Testis (tissue), 3 donors: ENCODE data around the gene CCL18. TPM values are rescaled to one million over a fixed set of nuclear protein-coding genes. Genes with fewer than 3 reads are reported as not detected.

ENCODE experiments used
- DNase-seq: peaks from one replicate; pipeline ENCODE4 v3.0.0-alpha.2; 2019
- H3K27ac ChIP-seq, 2 donors: fragments of 200-600 bp; sonication (generic); one replicate each; pipeline ENCODE4 v1.5.1; 2019
- H3K27me3 ChIP-seq: fragments of 200-600 bp; sonication (generic); one replicate; pipeline ENCODE4 v1.5.1; 2019
- H3K36me3 ChIP-seq: fragments of 200-600 bp; sonication (generic); one replicate; pipeline ENCODE4 v1.5.1; 2017; ENCODE audit warnings: low read depth; ENCODE audit errors: missing control alignments
- H3K4me1 ChIP-seq: fragments of 200-600 bp; sonication (generic); one replicate; pipeline ENCODE4 v1.5.1; 2019
- H3K4me3 ChIP-seq, 2 donors: fragments of 200-600 bp; sonication (generic); one replicate each; pipeline ENCODE4 v1.5.1; 2017 to 2019
- H3K9me3 ChIP-seq: fragments of 200-600 bp; sonication (generic); one replicate; pipeline ENCODE4 v1.5.1; 2017
- CTCF ChIP-seq, 3 experiments: fragments of 450-650 bp in 2 of 3; fragments of 200-600 bp in 1 of 3; sonication (generic) in 1 of 3; IDR thresholded peaks; one replicate each; pipeline ENCODE4 v1.5.1; 2016 to 2019; ENCODE audit warnings: antibody characterized with exemption in 3 of 3, mild to moderate bottlenecking in 2 of 3, moderate library complexity in 1 of 3
- POLR2A ChIP-seq: fragments of 450-650 bp; IDR thresholded peaks from one replicate; pipeline ENCODE4 v1.6.1; 2017; ENCODE audit warnings: antibody characterized with exemption, mild to moderate bottlenecking, moderate library complexity
- WGBS, 2 donors: methylation state at CpG; one replicate each; pipeline ENCODE4 v1.1.5; 2018; 5-methylcytosine and 5-hydroxymethylcytosine counted together
- intact Hi-C: fragments of 100-400 bp; cut with DNase I; formaldehyde crosslinking; loops from one replicate; pipeline ENCODE4 v1.15.1; 2023; ENCODE audit warnings: low total_unique reads
- polyA plus RNA-seq: library from polyadenylated mRNA; stranded (reverse); fragments of 350-450 nt; fragmentation: Illumina TruSeq; extraction: RNeasy Lipid Tissue Mini Kit (QIAGEN cat#74804); gene quantifications from one replicate; pipeline ENCODE4 v1.2.3, GENCODE V29; 2014; ENCODE audit warnings: low read depth, low replicate concordance; ENCODE audit not compliant: insufficient read depth
- total RNA-seq, 2 donors: library from RNA; depleted of rRNA; stranded (reverse); fragments of >200 nt; gene quantifications; one replicate each; pipeline ENCODE4 v1.2.3, GENCODE V29; 2016

Gene CCL18
- total and polyA plus RNA-seq, 3 donors from 2014 or later = 0.99 to 6.8 (median 3.0) TPM

GRCh38 chr17:36036235-36036634 lies 27.8 kb upstream of the CCL18 start:
- 87 to 95% methylated on average over 4 of the region's 4 CpGs for WGBS, 2 donors
- no peak for DNase-seq
- Histone ChIP-seq H3K9me3 (no peaks in the 10 kb centered on the region), H3K36me3 (no peaks in the 10 kb centered on the region), H3K27me3 (no peaks in the 10 kb centered on the region), H3K27ac (no peak overlapping the region), H3K4me1 (no peaks in the 10 kb centered on the region), H3K4me3 (no peak overlapping the region)
- intact Hi-C loops = no loop called here
- TF ChIP-seq CTCF (IDR thresholded peaks at IDR 0.05) = no peak
- TF ChIP-seq POLR2A = no peak

GRCh38 chr17:36048066-36048465 lies 16.0 kb upstream of the CCL18 start:
- no peak for DNase-seq
- no peak for TF ChIP-seq CTCF (IDR thresholded peaks at IDR 0.05)
- no peak for TF ChIP-seq POLR2A
- Histone ChIP-seq H3K27me3 (no peaks in the 10 kb centered on the region), H3K4me1 (no peaks in the 10 kb centered on the region), H3K9me3 (no peaks in the 10 kb centered on the region), H3K36me3 (no peaks in the 10 kb centered on the region), H3K4me3 (no peak overlapping the region), H3K27ac (no peak overlapping the region)
- intact Hi-C loops = no loop called here
- WGBS, 2 donors = 88 to 94% methylated on average over 2 of the region's 2 CpGs

GRCh38 chr17:36049643-36050042 lies 14.4 kb upstream of the CCL18 start:
- no peak for DNase-seq
- intact Hi-C loops = no loop called here
- Histone ChIP-seq H3K9me3 (no peaks in the 10 kb centered on the region), H3K27ac (no peak overlapping the region), H3K4me3 (no peak overlapping the region), H3K27me3 (no peaks in the 10 kb centered on the region), H3K4me1 (no peaks in the 10 kb centered on the region), H3K36me3 (no peaks in the 10 kb centered on the region)
- WGBS, 2 donors = 96 to 98% methylated on average over 2 of the region's 2 CpGs
- no peak for TF ChIP-seq CTCF (IDR thresholded peaks at IDR 0.05)

- no peaks in the 10 kb centered on the region for H3K9me3 ChIP-seq
- intact Hi-C loops = no loop called here
- no peak overlapping the region for H3K4me3 ChIP-seq
- no peak overlapping the region for H3K27ac ChIP-seq
- TF ChIP-seq CTCF (IDR thresholded peaks at IDR 0.05) = no peak
- no peaks in the 10 kb centered on the region for H3K27me3 ChIP-seq
- 88 to 91% methylated on average over 2 of the region's 2 CpGs for WGBS, 2 donors
- no peak for DNase-seq
- no peaks in the 10 kb centered on the region for H3K36me3 ChIP-seq
- no peaks in the 10 kb centered on the region for H3K4me1 ChIP-seq
These were observed 8.9 kb upstream of the CCL18 start for GRCh38 chr17:36055171-36055570.

GRCh38 chr17:36055921-36056520 lies 8.1 kb upstream of the CCL18 start:
- H3K4me1 ChIP-seq = no peaks in the 10 kb centered on the region
- no peak overlapping the region for H3K27ac ChIP-seq
- intact Hi-C loops = no loop called here
- TF ChIP-seq CTCF (IDR thresholded peaks at IDR 0.05) = no peak
- no peak for TF ChIP-seq POLR2A
- no peaks in the 10 kb centered on the region for H3K27me3 ChIP-seq
- H3K9me3 ChIP-seq = no peaks in the 10 kb centered on the region
- no peak for DNase-seq
- WGBS, 2 donors = 83 to 89% methylated on average over 4 of the region's 4 CpGs
- H3K36me3 ChIP-seq = no peaks in the 10 kb centered on the region
- H3K4me3 ChIP-seq = no peak overlapping the region
